ENCODE data around the gene STARD10. TPM values are rescaled to one million over a fixed set of nuclear protein-coding genes. Genes with fewer than 3 reads are reported as not detected.

STARD10 gene
- total RNA-seq, 1 experiment from 2014 or later = 10.6 TPM

DNA sequence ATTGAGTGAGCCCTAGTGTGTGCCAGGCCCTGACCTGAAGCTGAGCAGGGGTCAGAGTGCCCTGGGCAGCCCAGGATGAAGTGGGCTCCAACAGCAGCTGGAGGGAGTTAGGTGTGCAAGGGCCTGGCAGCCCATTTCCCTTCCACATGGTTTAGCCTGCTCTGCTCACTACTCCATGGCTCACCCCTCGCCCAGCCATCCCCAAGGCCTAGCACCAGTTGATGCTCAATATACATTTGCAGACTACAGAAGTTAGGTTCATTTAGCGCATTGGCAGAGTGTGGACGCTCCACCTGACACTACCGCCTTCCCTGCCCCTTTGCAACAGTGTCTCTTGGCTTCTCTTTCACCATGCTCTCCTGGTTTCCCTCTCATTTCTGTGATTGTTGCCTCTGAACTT is 24.1 kb upstream of the STARD10 start:
- Mint-ChIP-seq H3K36me3 (ENCODE audit: insufficient read depth, unreplicated experiment) (peaks cover 14% of the 10 kb centered on the region), H3K4me1 (ENCODE audit: insufficient read depth, unreplicated experiment) (peaks cover 14% of the 10 kb centered on the region), H3K27ac (ENCODE audit: low read depth, unreplicated experiment) (no peak overlapping the region), H3K9me3 (ENCODE audit: unreplicated experiment) (no peaks in the 10 kb centered on the region), H3K4me3 (ENCODE audit: unreplicated experiment) (no peak overlapping the region), H3K27me3 (ENCODE audit: insufficient read depth, unreplicated experiment) (no peaks in the 10 kb centered on the region)
- ChIA-PET POLR2A (interaction anchor here (1.0 kb wide), 1 partner anchor 13 kb away, joined by 3 read pairs; no protein-coding TSS in a partner anchor), CTCF (interaction anchor here (1.1 to 1.8 kb wide), 4 partner anchors 13 to 361 kb away, joined by 3 to 6 read pairs (median 4); no protein-coding TSS in a partner anchor)
- TF ChIP-seq, protein P1, sequence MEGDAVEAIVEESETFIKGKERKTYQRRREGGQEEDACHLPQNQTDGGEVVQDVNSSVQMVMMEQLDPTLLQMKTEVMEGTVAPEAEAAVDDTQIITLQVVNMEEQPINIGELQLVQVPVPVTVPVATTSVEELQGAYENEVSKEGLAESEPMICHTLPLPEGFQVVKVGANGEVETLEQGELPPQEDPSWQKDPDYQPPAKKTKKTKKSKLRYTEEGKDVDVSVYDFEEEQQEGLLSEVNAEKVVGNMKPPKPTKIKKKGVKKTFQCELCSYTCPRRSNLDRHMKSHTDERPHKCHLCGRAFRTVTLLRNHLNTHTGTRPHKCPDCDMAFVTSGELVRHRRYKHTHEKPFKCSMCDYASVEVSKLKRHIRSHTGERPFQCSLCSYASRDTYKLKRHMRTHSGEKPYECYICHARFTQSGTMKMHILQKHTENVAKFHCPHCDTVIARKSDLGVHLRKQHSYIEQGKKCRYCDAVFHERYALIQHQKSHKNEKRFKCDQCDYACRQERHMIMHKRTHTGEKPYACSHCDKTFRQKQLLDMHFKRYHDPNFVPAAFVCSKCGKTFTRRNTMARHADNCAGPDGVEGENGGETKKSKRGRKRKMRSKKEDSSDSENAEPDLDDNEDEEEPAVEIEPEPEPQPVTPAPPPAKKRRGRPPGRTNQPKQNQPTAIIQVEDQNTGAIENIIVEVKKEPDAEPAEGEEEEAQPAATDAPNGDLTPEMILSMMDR (IDR thresholded peaks at IDR 0.05; ENCODE audit: unreplicated experiment) = no peak
- no peak for DNase-seq (ENCODE audit: unreplicated experiment)
- BruUV-seq (replicated peaks) = no TSS peak
- intact Hi-C loops (cut with micrococcal nuclease) = no loop called here

DNA sequence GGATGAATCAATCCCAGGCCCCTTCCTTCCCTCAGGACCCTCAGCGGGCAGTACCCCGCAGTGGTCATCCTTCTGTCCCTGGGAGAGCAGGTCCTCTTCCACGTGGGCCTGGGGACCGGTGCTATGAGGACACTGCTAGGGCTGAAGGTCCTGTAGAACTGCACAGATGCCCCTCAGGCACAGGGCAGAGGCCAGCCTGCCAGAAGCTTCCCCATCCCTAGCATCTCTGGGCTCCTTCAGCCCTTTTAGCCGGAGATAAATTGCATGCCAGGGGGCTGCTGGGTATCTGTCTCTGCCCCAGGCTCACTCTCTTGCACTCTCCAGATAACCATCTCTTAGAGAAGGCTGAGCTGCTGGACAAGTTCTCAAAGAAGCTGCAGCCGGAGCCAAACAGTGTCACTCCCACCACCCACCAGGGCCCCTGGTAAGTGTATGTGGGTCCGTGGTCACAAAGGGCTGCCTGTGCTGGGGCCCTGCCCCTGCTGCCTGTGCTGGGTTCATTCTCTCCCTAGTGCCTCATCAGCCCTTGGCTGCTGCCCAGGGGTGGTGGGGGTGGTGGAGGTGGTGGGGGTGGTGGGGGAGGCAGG is 22.6 kb upstream of the STARD10 start:
- BruUV-seq (replicated peaks) = no TSS peak
- Mint-ChIP-seq H3K9me3 (ENCODE audit: unreplicated experiment) (no peaks in the 10 kb centered on the region), H3K4me3 (ENCODE audit: unreplicated experiment) (no peak overlapping the region), H3K36me3 (ENCODE audit: insufficient read depth, unreplicated experiment) (peaks cover 19% of the 10 kb centered on the region), H3K4me1 (ENCODE audit: insufficient read depth, unreplicated experiment) (peaks cover 20% of the 10 kb centered on the region), H3K27ac (ENCODE audit: low read depth, unreplicated experiment) (no peak overlapping the region), H3K27me3 (ENCODE audit: insufficient read depth, unreplicated experiment) (no peaks in the 10 kb centered on the region)
- no peak for DNase-seq (ENCODE audit: unreplicated experiment)
- ChIA-PET POLR2A (interaction anchor here (1.3 to 3.1 kb wide), 2 partner anchors 23 to 91 kb away, joined by 3 to 14 read pairs; partner anchors contain the start of gene STARD10), CTCF (interaction anchor here (0.7 to 2.0 kb wide), 5 partner anchors 15 to 367 kb away, joined by 3 to 7 read pairs (median 5); partner anchors contain the start of gene STARD10)
- intact Hi-C loops (cut with micrococcal nuclease) = no loop called here
- TF ChIP-seq, protein P1 (IDR thresholded peaks at IDR 0.05; ENCODE audit: unreplicated experiment) = no peak

DNA sequence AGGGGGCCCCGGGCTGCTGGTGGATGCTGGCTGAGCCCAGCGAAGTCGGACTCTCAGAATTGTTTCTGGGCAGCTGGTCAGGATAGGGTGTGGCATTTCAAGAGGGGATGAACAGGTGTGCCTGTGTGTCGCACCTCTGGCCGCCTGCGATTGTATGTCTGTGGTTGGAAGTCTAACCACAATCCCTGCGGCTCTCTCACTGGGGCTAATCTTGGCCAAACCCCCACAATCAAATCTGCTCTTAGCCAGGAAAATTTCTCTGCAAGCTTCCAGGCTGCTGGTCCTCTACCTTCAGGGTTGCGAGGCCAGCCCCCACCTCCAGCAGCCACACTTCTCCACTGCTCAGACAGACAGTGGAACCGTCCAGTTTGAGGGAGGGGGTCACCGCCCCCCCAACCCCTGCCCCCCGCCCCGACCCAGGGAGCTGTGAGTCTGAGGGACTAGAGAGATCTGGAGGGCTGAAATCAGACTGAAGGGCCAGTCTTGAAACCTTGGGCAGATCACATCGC is 21.3 kb upstream of the STARD10 start:
- POLR2A ChIA-PET = interaction anchor here (0.7 to 3.1 kb wide), 7 partner anchors 9 to 448 kb away, joined by 3 to 14 read pairs (median 4); partner anchors contain the start of gene STARD10
- no peak for DNase-seq (ENCODE audit: unreplicated experiment)
- peaks cover 17% of the 10 kb centered on the region for H3K36me3 Mint-ChIP-seq (ENCODE audit: insufficient read depth, unreplicated experiment)
- BruUV-seq (replicated peaks) = no TSS peak
- CTCF ChIA-PET = interaction anchor here (0.6 to 1.3 kb wide), 3 partner anchors 16 to 473 kb away, joined by 3 to 7 read pairs (median 5); no protein-coding TSS in a partner anchor
- H3K27ac Mint-ChIP-seq (ENCODE audit: low read depth, unreplicated experiment) = peak overlapping the region; percentile 98
- H3K4me3 Mint-ChIP-seq (ENCODE audit: unreplicated experiment) = peak overlapping the region; percentile 100
- intact Hi-C loops (cut with micrococcal nuclease) = no loop called here
- H3K27me3 Mint-ChIP-seq (ENCODE audit: insufficient read depth, unreplicated experiment) = no peaks in the 10 kb centered on the region
- TF ChIP-seq, protein P1 (IDR thresholded peaks at IDR 0.05; ENCODE audit: unreplicated experiment) = no peak
- no peaks in the 10 kb centered on the region for H3K9me3 Mint-ChIP-seq (ENCODE audit: unreplicated experiment)
- peaks cover 26% of the 10 kb centered on the region for H3K4me1 Mint-ChIP-seq (ENCODE audit: insufficient read depth, unreplicated experiment)

DNA sequence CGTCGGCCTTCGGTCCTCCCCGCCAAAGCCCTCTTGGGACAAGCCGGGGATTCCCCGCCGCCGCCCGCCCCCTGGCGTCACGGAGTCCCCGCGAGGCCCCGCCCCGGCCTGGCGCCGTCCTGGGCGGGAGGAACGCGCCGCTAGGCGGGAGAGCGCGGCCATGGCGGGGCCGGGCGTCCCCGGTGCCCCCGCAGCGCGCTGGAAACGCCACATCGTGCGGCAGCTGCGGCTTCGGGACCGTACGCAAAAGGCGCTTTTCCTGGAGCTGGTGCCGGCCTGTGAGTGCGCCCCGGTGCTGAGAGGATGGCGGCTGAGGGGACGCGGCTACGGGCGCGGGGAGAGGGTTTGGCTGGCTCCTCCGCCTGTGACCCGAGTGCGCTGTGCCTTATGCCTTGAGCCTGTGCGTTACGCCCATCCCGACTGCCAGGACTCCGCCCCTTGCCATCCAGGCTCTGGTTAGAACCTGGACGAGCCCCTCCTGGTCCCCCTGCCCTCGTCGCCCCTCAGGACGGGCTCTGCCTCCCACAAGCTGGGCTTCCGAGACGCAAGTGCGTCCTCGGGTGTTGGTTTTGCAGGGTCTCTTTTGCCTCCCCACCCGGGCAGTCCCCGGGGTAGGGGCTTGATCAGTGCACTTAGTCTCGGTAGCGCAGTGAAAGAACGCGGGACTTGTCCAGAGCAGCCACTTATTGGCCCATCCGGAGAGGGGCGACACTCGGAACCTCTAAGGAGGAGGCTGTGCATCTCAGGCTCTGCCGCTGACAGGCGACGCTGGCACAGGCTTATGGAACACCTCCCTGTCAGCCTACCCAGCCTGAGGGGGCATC is 20.7 kb upstream of the STARD10 start, which contains the start of gene ATG16L2:
ATG16L2 (plus strand) TSS at position 126 of the 824 bp plus-strand sequence; CDS start at position 161, 35 bp downstream.
- Mint-ChIP-seq H3K36me3 (ENCODE audit: insufficient read depth, unreplicated experiment) (peaks cover 20% of the 10 kb centered on the region), H3K27me3 (ENCODE audit: insufficient read depth, unreplicated experiment) (no peaks in the 10 kb centered on the region), H3K27ac (ENCODE audit: low read depth, unreplicated experiment) (peak within 1 kb of the TSS; percentile 98), H3K4me1 (ENCODE audit: insufficient read depth, unreplicated experiment) (peaks cover 26% of the 10 kb centered on the region), H3K9me3 (ENCODE audit: unreplicated experiment) (no peaks in the 10 kb centered on the region), H3K4me3 (ENCODE audit: unreplicated experiment) (peak within 1 kb of the TSS; percentile 100)
- ChIA-PET POLR2A (interaction anchor here (0.7 to 3.1 kb wide), 7 partner anchors 10 to 448 kb away, joined by 3 to 14 read pairs (median 4); partner anchors contain the start of gene STARD10), CTCF (interaction anchor here (0.6 to 1.3 kb wide), 5 partner anchors 20 to 474 kb away, joined by 3 to 5 read pairs (median 4); partner anchors contain the start of gene STARD10)
- TSS peak; percentile 19 for BruUV-seq (replicated peaks)
- DNase-seq (ENCODE audit: unreplicated experiment) = peak; percentile 87
- TF ChIP-seq, protein P1 (IDR thresholded peaks at IDR 0.05; ENCODE audit: unreplicated experiment) = no peak
- intact Hi-C loops (cut with micrococcal nuclease) = no loop called here

All from MCF 10A (cell line).